Neural progenitor cell (in vitro differentiated cells): ENCODE measurements around the gene TLE7. TPM values are rescaled to one million over a fixed set of nuclear protein-coding genes. Genes with fewer than 3 reads are reported as not detected.

Experiments used
- DNase-seq: peaks from one replicate; pipeline ENCODE4 v3.0.0-alpha.2; 2016; ENCODE audit warnings: low spot score
- H2AFZ ChIP-seq: fragments of 200-600 bp; sonication (generic); replicated peaks from 2 replicates; pipeline ENCODE4 v1.6.1; 2016; ENCODE audit warnings: antibody characterized with exemption
- H3F3A ChIP-seq: fragments of 200-600 bp; sonication (generic); 2 replicates; pipeline ENCODE4 v1.6.1; 2016; ENCODE audit warnings: antibody characterized with exemption, low read depth
- H3K27ac ChIP-seq: fragments of 200-600 bp; sonication (generic); 2 replicates; pipeline ENCODE4 v1.5.1; 2016; ENCODE audit warnings: mild to moderate bottlenecking
- H3K27me3 ChIP-seq: fragments of 200-600 bp; sonication (generic); 2 replicates; pipeline ENCODE4 v1.6.1; 2016; ENCODE audit warnings: mild to moderate bottlenecking, moderate library complexity
- H3K36me3 ChIP-seq: fragments of 200-600 bp; sonication (generic); 2 replicates; pipeline ENCODE4 v1.5.1; 2016
- H3K4me1 ChIP-seq: fragments of 200-600 bp; sonication (generic); 2 replicates; pipeline ENCODE4 v1.6.1; 2016; ENCODE audit warnings: mixed run types
- H3K4me2 ChIP-seq: fragments of 200-600 bp; sonication (generic); 2 replicates; pipeline ENCODE4 v1.6.1; 2016
- H3K4me3 ChIP-seq: fragments of 200-600 bp; sonication (generic); 2 replicates; pipeline ENCODE4 v1.5.1; 2016
- H3K79me2 ChIP-seq: fragments of 200-600 bp; sonication (generic); 2 replicates; pipeline ENCODE4 v1.6.1; 2016; ENCODE audit warnings: low read depth
- H3K9ac ChIP-seq: fragments of 200-600 bp; sonication (generic); 2 replicates; pipeline ENCODE4 v1.6.1; 2016
- H3K9me3 ChIP-seq: fragments of 200-600 bp; sonication (generic); 2 replicates; pipeline ENCODE4 v1.5.1; 2016; ENCODE audit warnings: low read depth
- H4K20me1 ChIP-seq: fragments of 200-600 bp; sonication (generic); 2 replicates; pipeline ENCODE4 v1.6.1; 2016; ENCODE audit warnings: low read depth
- H3K27ac Mint-ChIP-seq: 3 replicates; pipeline ENCODE4 v1.8.0; 2021; ENCODE audit warnings: mixed read lengths
- H3K27me3 Mint-ChIP-seq: 2 replicates; pipeline ENCODE4 v1.8.0; 2022; ENCODE audit warnings: low read depth, mild to moderate bottlenecking, inconsistent platforms, moderate library complexity, mixed read lengths; ENCODE audit not compliant: insufficient read depth
- H3K36me3 Mint-ChIP-seq: 3 replicates; pipeline ENCODE4 v1.8.0; 2021; ENCODE audit warnings: mixed read lengths
- H3K4me1 Mint-ChIP-seq: 3 replicates; pipeline ENCODE4 v1.8.0; 2021; ENCODE audit warnings: mixed read lengths
- H3K4me3 Mint-ChIP-seq: 3 replicates; pipeline ENCODE4 v1.8.0; 2021; ENCODE audit warnings: mild to moderate bottlenecking, moderate library complexity, mixed read lengths
- H3K9me3 Mint-ChIP-seq: 3 replicates; pipeline ENCODE4 v1.8.0; 2020; ENCODE audit warnings: mixed read lengths
- CTCF ChIP-seq: fragments of 200-600 bp; sonication (generic); IDR thresholded peaks from 2 replicates; pipeline ENCODE4 v1.5.1; 2017; ENCODE audit warnings: antibody characterized with exemption, mild to moderate bottlenecking
- EZH2 ChIP-seq: fragments of 200-600 bp; sonication (generic); IDR thresholded peaks from 2 replicates; pipeline ENCODE4 v1.6.1; 2017; ENCODE audit warnings: antibody characterized with exemption, mild to moderate bottlenecking, moderate library complexity
- EZH2phosphoT487 ChIP-seq: fragments of 200-600 bp; sonication (generic); IDR thresholded peaks from 2 replicates; pipeline ENCODE4 v1.6.1; 2017; ENCODE audit warnings: antibody characterized with exemption
- total RNA-seq: library from RNA; depleted of rRNA; stranded (reverse); fragments of >200 nt; gene quantifications from 2 replicates; pipeline ENCODE4 v1.2.3, GENCODE V29; 2015; ENCODE audit warnings: low replicate concordance

Gene TLE7
- total RNA-seq, 1 donor from 2014 or later, result not detected

GRCh38 chr16:71380831-71381230, 61.0 kb downstream of the TLE7 start:
- no peaks in the 10 kb centered on the region for H3K9me3 ChIP-seq
- H3K9ac ChIP-seq, result no peak overlapping the region
- no peak overlapping the region for H2AFZ ChIP-seq
- Mint-ChIP-seq H3K27ac (no peak overlapping the region), H3K4me3 (no peak overlapping the region), H3K36me3 (no peaks in the 10 kb centered on the region), H3K27me3 (peaks cover 19% of the 10 kb centered on the region), H3K4me1 (peaks cover 10% of the 10 kb centered on the region), H3K9me3 (no peaks in the 10 kb centered on the region)
- no peak for TF ChIP-seq EZH2phosphoT487
- TF ChIP-seq EZH2, result no peak
- no peak for TF ChIP-seq CTCF
- no peaks in the 10 kb centered on the region for H4K20me1 ChIP-seq
- no peaks in the 10 kb centered on the region for H3K79me2 ChIP-seq
- no peaks in the 10 kb centered on the region for H3K27me3 ChIP-seq
- no peak overlapping the region for H3K4me2 ChIP-seq
- H3K36me3 ChIP-seq, result no peaks in the 10 kb centered on the region
- no peaks in the 10 kb centered on the region for H3F3A ChIP-seq
- H3K4me1 ChIP-seq, result peaks cover 11% of the 10 kb centered on the region
- no peak overlapping the region for H3K27ac ChIP-seq
- H3K4me3 ChIP-seq, result no peak overlapping the region
- DNase-seq, result no peak

Other genes starting within 250 kb of the TLE7 start
- gene HYDIN, start 211.3 kb downstream of the TLE7 start, total RNA-seq, result 4.0 and 5.9 TPM in 2 replicates
- gene CMTR2, start 152.7 kb downstream of the TLE7 start, total RNA-seq, result 32.4 and 43.9 TPM in 2 replicates
- gene CALB2, start 83.3 kb downstream of the TLE7 start, total RNA-seq, result 0.62 TPM in 1 of 2 replicates, not detected in the other
- gene ZNF23, start 20.2 kb upstream of the TLE7 start, total RNA-seq, result 13.8 and 18.2 TPM in 2 replicates
- gene ZNF19, start 47.3 kb upstream of the TLE7 start, total RNA-seq, result 10.3 and 13.9 TPM in 2 replicates
- gene CHST4, start 84.4 kb upstream of the TLE7 start, total RNA-seq, result 0.09 TPM in 1 of 2 replicates, not detected in the other
- not detected in 2 replicates for gene TAT, start 135.0 kb upstream of the TLE7 start, total RNA-seq
- gene MARVELD3, start 184.1 kb upstream of the TLE7 start, total RNA-seq, result 2.0 and 2.2 TPM in 2 replicates